NCI-H2081 (cell line): Measurements from ENCODE around the gene MID1IP1.

Source experiments
- DNase-seq, 2 experiments: peaks; one replicate each; lab custom pipeline; 2025; lab: John Stamatoyannopoulos, UW

Gene MID1IP1, protein sequence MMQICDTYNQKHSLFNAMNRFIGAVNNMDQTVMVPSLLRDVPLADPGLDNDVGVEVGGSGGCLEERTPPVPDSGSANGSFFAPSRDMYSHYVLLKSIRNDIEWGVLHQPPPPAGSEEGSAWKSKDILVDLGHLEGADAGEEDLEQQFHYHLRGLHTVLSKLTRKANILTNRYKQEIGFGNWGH

DNA sequence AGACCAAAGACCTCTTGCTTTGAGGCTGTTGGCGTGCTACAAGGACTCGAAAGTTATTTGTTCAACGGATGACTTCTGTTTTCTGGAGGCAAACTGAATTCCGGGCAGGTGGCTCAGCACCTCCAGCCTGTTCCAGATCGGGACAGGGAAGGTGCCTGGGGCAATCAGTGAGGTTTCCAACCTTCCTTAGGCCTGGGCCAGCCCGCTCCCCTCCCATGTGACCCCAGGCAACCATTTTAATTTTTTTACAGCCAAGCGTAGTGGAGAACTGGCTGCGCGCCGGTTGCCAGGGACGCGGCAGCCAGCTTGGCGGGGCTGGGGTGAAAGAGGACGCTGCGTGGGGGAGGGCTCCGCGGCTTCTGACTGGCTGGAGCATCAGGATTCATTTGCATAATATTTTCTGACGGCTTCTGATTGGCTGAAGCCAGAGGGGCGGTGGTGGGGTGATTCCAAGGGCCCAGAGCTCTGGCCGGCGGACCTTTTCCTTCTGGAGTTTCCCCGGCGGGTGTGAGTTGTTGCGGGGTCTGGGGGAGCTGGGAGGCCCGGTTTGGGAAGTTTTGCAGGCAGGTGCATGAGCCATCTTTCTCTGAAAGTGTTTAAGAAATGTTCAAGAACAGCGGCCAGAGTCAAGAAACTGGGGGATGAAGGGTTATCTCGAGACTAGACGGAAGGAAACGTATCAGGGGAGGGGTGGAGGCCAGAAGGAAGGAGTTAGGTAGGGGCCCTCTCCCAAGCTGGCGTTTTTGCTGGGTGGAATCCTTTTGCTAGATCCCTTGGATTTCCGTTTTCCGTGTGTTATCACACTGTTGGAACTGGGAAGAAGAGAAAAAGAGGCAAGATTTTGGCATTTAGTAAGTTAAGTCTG is at the start of gene MID1IP1:
Gene MID1IP1, plus strand, starts transcription at position 479 of the 865 bp plus-strand sequence. CDS start 3,488 bp downstream, outside the sequence.
- peak; percentile 93 to 95 for DNase-seq

DNA sequence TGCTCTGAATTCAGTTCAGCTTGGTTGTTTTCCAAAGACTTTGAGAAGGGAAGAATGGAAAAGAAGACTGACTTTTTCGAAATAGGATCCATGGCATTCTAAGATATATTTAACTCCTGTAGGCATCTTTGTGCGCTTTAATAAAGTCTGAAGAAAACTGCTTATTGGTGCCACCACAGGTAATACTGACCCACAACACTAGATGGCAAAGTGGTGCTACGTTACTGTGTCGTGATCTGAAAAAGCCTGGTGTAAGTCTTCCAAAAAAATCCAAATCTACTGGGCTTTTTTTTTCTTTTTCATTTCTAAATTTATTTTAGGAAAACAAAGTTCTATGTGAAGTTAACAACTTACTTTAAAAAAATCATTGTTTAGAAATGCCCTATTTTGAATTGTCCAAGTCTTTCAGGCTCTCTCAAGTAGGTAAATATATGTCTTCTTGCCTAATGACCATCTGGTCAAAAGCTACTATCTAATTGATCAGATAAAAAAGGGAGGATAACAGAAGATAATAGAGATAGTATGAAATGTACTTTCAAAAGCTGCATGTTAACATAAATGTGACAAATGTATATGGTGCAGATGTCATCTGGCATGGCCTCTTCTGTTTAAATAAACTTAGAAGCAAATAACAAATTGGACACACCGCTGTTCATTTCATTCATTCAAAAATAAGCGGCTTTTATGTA is 47.0 kb upstream of the MID1IP1 start:
- DNase-seq = peak; percentile 25 to 72

- no peak for DNase-seq
Observed at GRCh38 chrX:38754818-38755718, 46.2 kb upstream of the MID1IP1 start.

- no peak for DNase-seq
Observed at GRCh38 chrX:38760883-38761282, 40.4 kb upstream of the MID1IP1 start.

DNA sequence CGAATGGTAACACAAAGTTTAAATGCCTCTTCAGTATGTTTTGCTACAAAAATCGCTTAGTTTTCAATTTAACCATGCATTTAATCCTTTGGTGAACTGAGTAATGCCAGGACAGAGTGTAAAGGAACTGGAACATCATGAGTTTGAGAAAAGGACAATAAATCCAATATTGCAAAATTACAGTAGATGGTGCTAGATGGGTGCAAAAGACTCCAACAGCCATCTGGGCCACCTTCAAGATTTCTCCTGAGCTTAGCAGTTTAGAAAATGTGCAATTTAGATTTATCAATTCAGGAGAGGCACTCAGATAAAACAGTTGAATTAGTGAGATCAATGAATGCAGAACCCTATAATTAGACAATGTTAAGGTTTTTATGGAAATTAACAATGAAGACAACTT is 33.2 kb upstream of the MID1IP1 start:
- peak in 1 of 2 experiments; percentile 42 for DNase-seq

DNA sequence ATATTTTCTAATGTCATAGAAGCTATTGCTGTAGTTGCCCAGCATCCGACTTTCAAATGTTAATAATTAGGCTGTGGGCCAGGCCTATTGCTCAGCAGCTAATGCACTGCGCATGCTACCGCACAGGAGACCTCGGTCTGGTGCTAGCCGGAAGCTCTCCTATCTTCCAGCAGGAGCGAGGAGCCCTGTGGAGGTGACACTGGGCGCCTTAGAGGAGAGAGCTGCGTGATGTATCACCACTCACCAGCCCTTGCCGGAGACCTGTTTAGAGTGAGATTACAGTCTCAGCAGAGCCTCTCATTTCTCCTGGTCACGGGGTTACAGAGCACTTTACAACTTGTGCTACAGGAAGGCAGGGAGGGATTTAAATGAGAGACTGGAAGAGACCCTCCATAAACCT is 31.1 kb upstream of the MID1IP1 start:
- no peak for DNase-seq

DNA sequence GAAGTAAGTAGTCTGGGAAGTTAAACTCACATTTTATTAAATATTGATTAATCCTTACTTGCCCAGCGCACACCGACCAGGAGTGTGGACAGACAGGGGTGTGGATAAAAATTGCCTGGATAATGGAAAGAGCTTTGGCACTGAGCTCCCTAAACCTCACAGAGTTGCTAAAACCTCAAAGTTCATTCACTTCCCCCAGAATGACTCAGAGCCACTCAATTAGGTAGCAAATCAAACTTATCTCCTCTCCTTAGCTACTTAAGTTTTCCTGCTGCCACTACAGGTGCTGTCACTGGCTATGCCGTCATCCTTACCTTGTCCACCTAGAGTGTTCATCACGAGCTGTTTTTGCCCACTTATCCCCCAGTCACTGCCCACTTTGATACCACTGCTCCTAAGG is 27.0 kb upstream of the MID1IP1 start:
- no peak for DNase-seq

DNA sequence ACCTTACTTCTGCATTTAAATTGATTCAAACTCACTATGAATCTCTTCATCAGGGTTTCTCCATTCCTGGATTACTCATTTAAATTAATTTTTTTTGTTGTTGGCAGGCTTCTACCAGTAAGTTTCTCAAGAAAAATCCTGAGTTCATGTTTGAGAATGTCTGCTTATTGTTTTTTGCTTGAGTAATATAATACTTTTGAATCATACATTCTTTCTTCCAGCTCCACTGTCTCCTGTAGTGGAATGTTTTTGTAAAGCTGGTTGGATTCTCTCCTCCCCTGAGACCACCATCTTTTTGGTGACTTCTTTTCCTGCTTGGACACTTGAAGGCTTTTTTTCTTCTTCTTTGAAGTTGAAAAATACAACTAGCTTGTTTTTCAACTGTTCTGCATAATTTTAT is 4.3 kb upstream of the MID1IP1 start:
- no peak for DNase-seq

- DNase-seq = no peak
Observed at GRCh38 chrX:38798956-38799355, 2.3 kb upstream of the MID1IP1 start.

GRCh38 chrX:38799995-38800580 is 1.2 kb upstream of the MID1IP1 start:
- no peak for DNase-seq

GRCh38 chrX:38803243-38803587 is 2.0 kb downstream of the MID1IP1 start:
- no peak for DNase-seq

GRCh38 chrX:38803588-38804431 is 2.6 kb downstream of the MID1IP1 start:
- peak; percentile 83 to 85 for DNase-seq

DNA sequence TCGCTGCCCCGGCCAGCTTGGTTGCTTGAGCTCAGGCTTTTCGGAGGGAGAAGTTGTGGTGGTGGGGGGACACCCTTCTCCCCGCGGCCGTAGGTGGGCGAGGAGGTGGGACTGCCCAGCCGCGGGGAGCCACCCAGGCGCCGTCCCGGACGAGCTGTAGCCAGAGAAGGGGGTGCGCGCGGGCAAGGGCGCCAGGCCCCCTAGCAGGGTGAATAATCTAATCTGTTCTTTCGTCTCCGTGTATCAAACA is 3.1 kb downstream of the MID1IP1 start:
- no peak for DNase-seq

GRCh38 chrX:38804682-38805431 is 3.6 kb downstream of the MID1IP1 start:
- peak in 1 of 2 experiments; percentile 41 for DNase-seq

- peak; percentile 53 to 65 for DNase-seq
Observed at GRCh38 chrX:38805432-38806389, 4.5 kb downstream of the MID1IP1 start.

- peak in 1 of 2 experiments; percentile 5 for DNase-seq
Observed at GRCh38 chrX:38806875-38807621, 5.8 kb downstream of the MID1IP1 start.

GRCh38 chrX:38807873-38808272 is 6.6 kb downstream of the MID1IP1 start:
- no peak for DNase-seq
